Esophagus squamous epithelium (tissue), 5 donors: Measurements from ENCODE around the gene RNF213. TPM values are rescaled to one million over a fixed set of nuclear protein-coding genes. Genes with fewer than 3 reads are reported as not detected.

Source experiments
- DNase-seq: peaks from one replicate; lab custom pipeline; 2025; lab: John Stamatoyannopoulos, UW
- H3K27ac ChIP-seq, 4 donors: fragments of 200-600 bp; sonication (generic); one replicate each; pipeline ENCODE4 v1.5.1; 2016 to 2019; ENCODE audit warnings: mild to moderate bottlenecking in 1 of 4
- H3K27me3 ChIP-seq, 4 donors: fragments of 200-600 bp; sonication (generic); 1 replicate in 3 of 4; 2 replicates in 1 of 4; pipeline versions ENCODE4 v1.5.1 to v1.6.0; 2017 to 2021; ENCODE audit warnings: antibody characterized with exemption in 1 of 4
- H3K36me3 ChIP-seq, 3 donors: fragments of 200-600 bp; sonication (generic); one replicate each; pipeline ENCODE4 v1.5.1; 2016 to 2019
- H3K4me1 ChIP-seq, 3 donors: fragments of 200-600 bp; sonication (generic); one replicate each; pipeline ENCODE4 v1.5.1; 2017 to 2019
- H3K4me3 ChIP-seq, 4 donors: fragments of 200-600 bp; sonication (generic); 1 replicate in 3 of 4; 2 replicates in 1 of 4; pipeline ENCODE4 v1.5.1; 2016 to 2019; ENCODE audit warnings: mild to moderate bottlenecking in 2 of 4, moderate library complexity in 1 of 4
- H3K9me3 ChIP-seq, 3 donors: fragments of 200-600 bp; sonication (generic); one replicate each; pipeline ENCODE4 v1.5.1; 2016 to 2019
- POLR2A ChIP-seq, 4 donors: fragments of 450-650 bp; IDR thresholded peaks; one replicate each; pipeline ENCODE4 v1.6.1; 2017; ENCODE audit warnings: antibody characterized with exemption in 4 of 4, mild to moderate bottlenecking in 4 of 4, moderate library complexity in 3 of 4
- WGBS, 2 donors: methylation state at CpG; one replicate each; pipeline ENCODE4 v1.1.5; 2018; 5-methylcytosine and 5-hydroxymethylcytosine counted together
- intact Hi-C: fragments of 100-400 bp; cut with DNase I; formaldehyde crosslinking; loops from one replicate; pipeline ENCODE4 v1.15.0; 2022
- total RNA-seq, 4 donors: library from RNA; depleted of rRNA; stranded (reverse); fragments of >200 nt; gene quantifications; one replicate each; pipeline ENCODE4 v1.1.0, GENCODE V29; 2016
- TF ChIP-seq, protein P1 (sequence below), 6 experiments: fragments of 450-650 bp in 4 of 6; fragments of 200-600 bp in 2 of 6; sonication (generic) in 2 of 6; IDR thresholded peaks; one replicate each; pipeline ENCODE4 v1.5.1; 2016 to 2019; ENCODE audit warnings: antibody characterized with exemption in 6 of 6, mild to moderate bottlenecking in 4 of 6, moderate library complexity in 4 of 6
- donor health status: DM: yes; HTN: yes; CAD: no.

The RNF213 gene
- total RNA-seq, 4 donors from 2014 or later, result 56.1 to 67.9 (median 60.9) TPM

DNA sequence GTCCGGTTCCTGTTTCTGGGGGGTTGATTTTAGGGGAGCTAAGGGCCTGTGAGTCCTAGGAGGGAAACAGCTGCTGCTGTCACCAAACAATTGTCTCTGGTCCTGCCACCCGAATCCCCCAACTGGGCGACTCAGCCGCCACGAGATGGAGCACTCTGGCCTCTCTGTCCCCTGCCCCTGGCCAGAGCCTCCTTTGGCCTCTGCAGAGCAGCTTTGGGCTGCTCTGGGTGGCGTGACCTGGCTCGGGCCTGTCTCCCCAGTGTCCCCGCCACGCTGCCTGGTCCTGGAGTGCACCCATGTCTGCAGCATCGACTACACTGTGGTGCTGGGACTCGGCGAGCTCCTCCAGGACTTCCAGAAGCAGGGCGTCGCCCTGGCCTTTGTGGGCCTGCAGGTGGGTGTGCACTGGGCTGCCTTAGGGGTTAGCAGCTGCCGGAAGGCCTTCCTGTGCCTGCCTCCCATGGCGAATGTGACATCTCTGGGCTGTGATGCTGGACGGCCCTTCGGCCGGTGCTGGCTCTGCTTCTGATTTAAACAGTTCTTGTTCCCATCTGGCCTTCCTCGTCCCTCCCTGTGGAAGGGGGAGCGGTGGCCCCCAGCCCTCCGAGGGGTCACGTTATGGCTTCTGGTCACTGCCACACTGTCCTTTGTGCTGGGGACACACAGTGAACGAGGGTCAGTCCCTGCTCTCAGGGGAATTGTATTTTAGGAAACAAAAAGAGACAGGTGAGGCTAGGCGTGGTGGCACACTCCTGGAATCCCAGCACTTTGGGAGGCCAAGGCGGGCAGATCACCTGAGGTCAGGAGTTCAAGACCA lies 11.6 kb upstream of the RNF213 start:
- TF ChIP-seq, protein P1, sequence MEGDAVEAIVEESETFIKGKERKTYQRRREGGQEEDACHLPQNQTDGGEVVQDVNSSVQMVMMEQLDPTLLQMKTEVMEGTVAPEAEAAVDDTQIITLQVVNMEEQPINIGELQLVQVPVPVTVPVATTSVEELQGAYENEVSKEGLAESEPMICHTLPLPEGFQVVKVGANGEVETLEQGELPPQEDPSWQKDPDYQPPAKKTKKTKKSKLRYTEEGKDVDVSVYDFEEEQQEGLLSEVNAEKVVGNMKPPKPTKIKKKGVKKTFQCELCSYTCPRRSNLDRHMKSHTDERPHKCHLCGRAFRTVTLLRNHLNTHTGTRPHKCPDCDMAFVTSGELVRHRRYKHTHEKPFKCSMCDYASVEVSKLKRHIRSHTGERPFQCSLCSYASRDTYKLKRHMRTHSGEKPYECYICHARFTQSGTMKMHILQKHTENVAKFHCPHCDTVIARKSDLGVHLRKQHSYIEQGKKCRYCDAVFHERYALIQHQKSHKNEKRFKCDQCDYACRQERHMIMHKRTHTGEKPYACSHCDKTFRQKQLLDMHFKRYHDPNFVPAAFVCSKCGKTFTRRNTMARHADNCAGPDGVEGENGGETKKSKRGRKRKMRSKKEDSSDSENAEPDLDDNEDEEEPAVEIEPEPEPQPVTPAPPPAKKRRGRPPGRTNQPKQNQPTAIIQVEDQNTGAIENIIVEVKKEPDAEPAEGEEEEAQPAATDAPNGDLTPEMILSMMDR (IDR thresholded peaks at IDR 0.05), result no peak
- no peak for TF ChIP-seq POLR2A (IDR thresholded peaks at IDR 0.05)
- H3K4me3 ChIP-seq, result no peak overlapping the region
- H3K9me3 ChIP-seq, result no peaks in the 10 kb centered on the region
- H3K36me3 ChIP-seq, result peaks cover 0 to 71% (median 8%) of the 10 kb centered on the region in 3 donors
- DNase-seq, result no peak
- H3K4me1 ChIP-seq, result peaks cover 0 to 15% (median 0%) of the 10 kb centered on the region in 3 donors
- 85 to 90% methylated on average over 2 to 4 of the region's 26 CpGs for WGBS, 2 donors
- no peaks in the 10 kb centered on the region for H3K27me3 ChIP-seq
- H3K27ac ChIP-seq, result no peak overlapping the region
- intact Hi-C loops, result no loop called here

DNA sequence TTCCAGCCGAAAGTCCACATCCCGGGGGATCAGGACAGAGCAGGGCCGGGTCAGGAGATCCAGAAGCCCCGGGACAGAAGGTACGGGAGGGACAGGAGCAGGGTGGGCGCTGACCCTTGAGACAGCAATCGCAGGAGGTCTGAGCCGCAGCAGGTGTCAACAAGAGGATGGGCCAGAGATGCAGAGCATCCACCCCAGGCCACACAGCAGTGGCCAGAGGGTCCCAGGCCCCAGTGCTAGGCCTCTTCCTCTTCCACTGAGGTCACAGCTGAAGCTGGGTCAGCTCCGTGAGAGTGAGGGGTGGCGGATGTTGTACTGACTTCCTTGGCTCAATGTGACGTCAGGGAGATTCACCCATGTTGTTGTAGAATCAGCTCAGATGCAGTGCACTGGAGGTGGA lies 8.7 kb upstream of the RNF213 start:
- intact Hi-C loops, result no loop called here
- H3K9me3 ChIP-seq, result no peaks in the 10 kb centered on the region
- no peak overlapping the region for H3K4me3 ChIP-seq
- WGBS, 2 donors, result 80 to 93% methylated on average over 8 to 9 of the region's 11 CpGs
- H3K27ac ChIP-seq, result no peak overlapping the region
- H3K36me3 ChIP-seq, result peaks cover 0 to 47% (median 0%) of the 10 kb centered on the region in 3 donors
- H3K27me3 ChIP-seq, result no peaks in the 10 kb centered on the region
- DNase-seq, result no peak
- TF ChIP-seq, protein P1 (IDR thresholded peaks at IDR 0.05), result no peak
- no peak for TF ChIP-seq POLR2A (IDR thresholded peaks at IDR 0.05)
- H3K4me1 ChIP-seq, result peaks cover 16 to 43% (median 18%) of the 10 kb centered on the region in 3 donors

DNA sequence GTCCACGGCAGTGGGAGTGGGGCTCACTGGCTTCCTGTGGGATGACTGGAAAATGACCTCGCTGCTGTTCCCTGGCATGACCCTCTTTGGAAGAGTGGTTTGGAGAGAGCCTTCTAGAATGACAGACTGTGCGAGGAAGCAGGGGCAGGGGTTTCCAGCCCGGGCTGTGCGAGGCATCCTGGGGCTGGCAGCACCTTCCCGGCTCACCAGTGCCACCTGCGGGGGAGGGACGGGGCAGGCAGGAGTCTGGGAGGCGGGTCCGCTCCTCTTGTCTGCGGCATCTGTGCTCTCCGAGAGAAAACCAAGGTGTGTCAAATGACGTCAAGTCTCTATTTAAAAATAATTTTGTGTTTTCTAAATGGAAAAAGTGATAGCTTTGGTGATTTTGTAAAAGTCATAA lies 7.8 kb upstream of the RNF213 start:
- 25 to 33% methylated on average over 6 to 13 of the region's 13 CpGs for whole genome bisulfite sequencing, 2 donors
- intact Hi-C loops, result no loop called here
- TF ChIP-seq, protein P1 (IDR thresholded peaks at IDR 0.05), result peak; percentile 56 to 87 (median 74)
- no peak for TF ChIP-seq POLR2A (IDR thresholded peaks at IDR 0.05)
- no peaks in the 10 kb centered on the region for H3K9me3 ChIP-seq
- H3K4me1 ChIP-seq, result peaks cover 16 to 52% (median 18%) of the 10 kb centered on the region in 3 donors
- H3K36me3 ChIP-seq, result peaks cover 0 to 41% (median 0%) of the 10 kb centered on the region in 3 donors
- H3K27me3 ChIP-seq, result no peaks in the 10 kb centered on the region
- DNase-seq, result no peak
- H3K27ac ChIP-seq, result peak overlapping the region in 3 of 4 donors; percentile 6 to 84 (median 46)
- H3K4me3 ChIP-seq, result no peak overlapping the region

DNA sequence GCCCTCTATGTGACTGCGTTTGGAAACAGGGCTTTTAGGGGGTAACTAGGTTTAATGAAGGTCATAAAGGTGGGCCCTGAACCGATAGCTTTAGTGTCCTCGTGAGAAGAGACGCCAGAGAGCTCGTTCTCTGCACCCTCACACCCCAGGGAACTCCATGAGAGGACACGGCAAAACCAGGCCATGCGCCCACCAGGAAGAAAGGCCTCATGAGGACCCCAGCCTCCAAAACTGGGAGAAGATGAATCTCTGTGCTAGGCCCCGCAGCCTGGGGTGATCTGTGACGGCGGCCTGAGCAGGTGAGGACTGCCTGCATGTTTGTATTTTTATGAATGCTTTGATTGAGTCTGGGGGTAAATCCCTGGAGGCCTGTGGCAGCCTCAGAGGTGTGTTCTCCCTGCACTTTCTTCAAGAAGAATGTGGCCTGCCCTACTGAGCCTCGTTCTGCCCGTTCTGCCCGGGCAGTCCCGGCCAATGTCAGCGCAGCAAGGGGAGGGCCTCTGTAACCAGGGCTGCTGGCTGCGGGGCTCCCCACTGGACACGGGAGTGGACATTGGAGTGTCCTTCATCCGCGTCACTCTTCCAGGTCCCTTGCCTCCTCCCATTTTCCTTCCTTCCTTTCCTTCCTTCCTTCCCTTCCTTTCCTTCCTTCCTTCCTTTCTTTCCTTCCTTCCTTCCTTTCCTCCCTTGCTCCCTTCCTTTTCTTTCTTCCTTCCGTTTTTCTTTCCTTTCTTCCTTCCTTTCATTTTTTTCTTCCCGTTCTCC lies 6.8 kb upstream of the RNF213 start:
- intact Hi-C loops, result no loop called here
- H3K4me1 ChIP-seq, result peaks cover 16 to 62% (median 18%) of the 10 kb centered on the region in 3 donors
- no peaks in the 10 kb centered on the region for H3K9me3 ChIP-seq
- DNase-seq, result no peak
- 82% methylated on average over 20 to 21 of the region's 21 CpGs for WGBS, 2 donors
- H3K36me3 ChIP-seq, result peaks cover 0 to 31% (median 0%) of the 10 kb centered on the region in 3 donors
- TF ChIP-seq, protein P1 (IDR thresholded peaks at IDR 0.05), result no peak
- no peak for TF ChIP-seq POLR2A (IDR thresholded peaks at IDR 0.05)
- H3K27ac ChIP-seq, result peak overlapping the region; percentile 38 to 86 (median 81)
- H3K4me3 ChIP-seq, result no peak overlapping the region
- no peaks in the 10 kb centered on the region for H3K27me3 ChIP-seq
